GM12891 (cell line): ENCODE results near the gene AZI2.

Experiments used
- DNase-seq: peaks from one replicate; pipeline ENCODE4 v3.0.0; 2011; ENCODE audit warnings: low spot score; ENCODE audit not compliant: insufficient read length
- FAIRE-seq: peaks from 2 replicates; lab custom pipeline; 2011; peaks lifted over from hg19 to GRCh38; lab: Jason Lieb, UNC
- PAX5 ChIP-seq: IDR thresholded peaks from 2 replicates; pipeline ENCODE4 v1.6.1; 2011; ENCODE audit warnings: low read length, moderate library complexity, mild to moderate bottlenecking; ENCODE audit not compliant: insufficient read depth, severe bottlenecking
- POLR2A ChIP-seq: IDR thresholded peaks from 2 replicates; pipeline ENCODE4 v1.6.1; 2011; ENCODE audit warnings: low read depth, low read length, control low read depth
- POLR2AphosphoS5 ChIP-seq: IDR thresholded peaks from 2 replicates; pipeline ENCODE4 v1.6.1; 2011; ENCODE audit warnings: low read depth, low read length, control low read depth
- POU2F2 ChIP-seq: IDR thresholded peaks from 2 replicates; pipeline ENCODE4 v1.6.1; 2011; ENCODE audit warnings: low read depth, mild to moderate bottlenecking, control low read depth, low read length, moderate library complexity
- SPI1 ChIP-seq: IDR thresholded peaks from 2 replicates; pipeline ENCODE4 v1.6.1; 2011; ENCODE audit warnings: low read depth, low read length, control low read depth
- TAF1 ChIP-seq: IDR thresholded peaks from 2 replicates; pipeline ENCODE4 v1.6.1; 2011; ENCODE audit warnings: low read depth, low read length, control low read depth

Gene AZI2

DNA sequence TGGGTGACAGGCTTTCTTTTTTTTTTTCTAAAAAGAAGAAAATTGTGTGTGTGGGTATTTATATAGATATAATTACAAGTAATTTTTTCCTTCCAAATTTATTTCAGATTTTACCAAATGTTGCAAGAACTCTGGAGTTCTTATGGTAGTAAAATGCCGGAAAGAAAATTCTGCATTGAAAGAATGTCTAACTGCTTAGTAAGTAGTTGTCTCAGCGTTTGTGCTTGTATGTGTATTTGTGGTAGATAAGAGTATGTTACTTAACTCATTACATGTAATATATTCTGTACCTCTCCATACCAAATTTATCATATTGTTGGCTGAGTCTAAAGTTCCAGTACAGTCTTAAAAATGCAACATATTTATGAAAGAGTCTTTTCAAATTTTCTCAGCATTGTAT lies 32.4 kb downstream of the AZI2 start:
- DNase-seq = no peak
- FAIRE-seq = no peak
- TF ChIP-seq POLR2A (no peak), TAF1 (no peak), POLR2AphosphoS5 (no peak), POU2F2 (no peak), SPI1 (no peak), PAX5 (no peak)

DNA sequence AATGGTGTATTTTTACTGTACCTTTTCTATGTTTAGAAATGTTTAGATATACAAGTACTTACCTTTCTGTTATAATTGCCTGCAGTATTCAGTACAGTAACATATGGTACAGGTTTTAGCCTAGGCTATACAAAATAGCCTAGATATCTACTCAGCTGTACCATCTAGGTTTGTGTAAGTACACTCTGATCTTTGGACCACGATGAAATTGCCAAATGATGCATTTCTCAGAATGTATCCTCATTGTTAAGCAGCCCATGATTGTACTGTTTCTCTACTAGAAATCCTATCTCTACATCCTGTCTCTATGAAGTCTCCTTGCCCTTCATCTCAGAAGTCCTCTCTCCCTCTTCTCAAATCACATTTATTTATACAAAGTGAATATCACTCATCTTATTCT lies 32.9 kb downstream of the AZI2 start:
- DNase-seq (no peak), FAIRE-seq (no peak)
- no peak for TF ChIP-seq PAX5
- no peak for TF ChIP-seq TAF1
- TF ChIP-seq SPI1 = no peak
- no peak for TF ChIP-seq POU2F2

- TF ChIP-seq POU2F2 = no peak
- TF ChIP-seq PAX5 = no peak
- no peak for TF ChIP-seq TAF1
- no peak for TF ChIP-seq SPI1
- no peak for TF ChIP-seq POLR2AphosphoS5
- no peak for DNase-seq
- FAIRE-seq = no peak
These were observed 40.4 kb downstream of the AZI2 start for GRCh38 chr3:28308196-28308595.

DNA sequence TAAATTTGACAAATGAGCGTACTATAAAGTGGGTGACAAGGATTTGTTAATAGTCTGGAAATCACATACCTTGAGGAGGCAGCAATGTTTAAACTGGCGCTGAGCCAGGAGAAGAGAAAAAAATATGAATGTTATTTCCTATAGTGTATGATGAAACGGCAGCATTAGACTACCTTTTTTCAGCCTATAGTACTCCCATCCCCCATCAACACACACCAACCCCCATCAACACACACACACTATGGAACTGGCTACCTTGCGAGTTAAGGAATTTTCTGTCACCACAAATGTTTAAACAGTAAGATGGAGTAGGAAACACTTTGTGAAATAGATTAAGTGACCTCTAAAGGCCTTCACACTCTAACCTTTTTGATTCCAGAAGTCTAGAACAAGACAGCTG lies 46.9 kb downstream of the AZI2 start:
- DNase-seq (no peak), FAIRE-seq (no peak)
- TF ChIP-seq PAX5 = no peak
- TF ChIP-seq POLR2AphosphoS5 = no peak
- TF ChIP-seq SPI1 = no peak
- no peak for TF ChIP-seq TAF1
- no peak for TF ChIP-seq POU2F2

DNA sequence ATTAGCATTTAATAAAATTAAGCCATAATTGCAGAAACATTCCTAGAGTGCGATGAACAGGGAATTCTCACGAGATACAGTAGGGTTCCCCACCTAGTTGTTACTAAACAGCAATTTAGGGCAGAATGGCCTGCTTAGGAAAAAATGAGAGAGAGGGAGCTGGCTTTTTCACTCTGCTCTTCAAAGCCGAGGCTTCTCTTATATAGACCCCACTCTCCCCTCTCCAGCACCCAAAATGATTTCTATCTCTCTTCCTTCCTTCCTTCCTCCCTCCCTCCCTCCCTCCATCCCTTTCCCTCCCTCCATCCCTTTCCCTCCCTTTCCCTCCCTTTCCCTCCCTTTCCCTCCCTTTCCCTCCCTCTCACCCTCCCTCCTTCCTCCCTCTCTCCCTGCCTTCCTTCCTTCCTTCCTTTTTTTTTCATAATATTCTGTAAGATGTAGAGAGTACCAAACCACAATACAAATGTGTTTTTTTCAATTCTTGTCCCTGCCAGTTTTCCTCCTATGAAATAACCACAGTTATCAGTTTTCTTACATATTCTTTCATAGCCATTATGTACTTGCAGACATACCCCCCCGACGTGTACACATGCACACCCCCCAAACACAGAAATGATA lies 48.2 kb downstream of the AZI2 start:
- TF ChIP-seq SPI1 (no peak), TAF1 (no peak), POLR2A (no peak), PAX5 (no peak), POLR2AphosphoS5 (no peak), POU2F2 (no peak)
- no peak for FAIRE-seq
- DNase-seq = no peak

- no peak for FAIRE-seq
- TF ChIP-seq TAF1 = no peak
- no peak for TF ChIP-seq SPI1
- TF ChIP-seq PAX5 = no peak
- no peak for TF ChIP-seq POU2F2
- no peak for TF ChIP-seq POLR2A
- no peak for TF ChIP-seq POLR2AphosphoS5
- DNase-seq = no peak
These were observed 48.9 kb downstream of the AZI2 start for GRCh38 chr3:28299705-28300104.

- TF ChIP-seq TAF1 (no peak), POLR2AphosphoS5 (no peak), POLR2A (no peak), SPI1 (no peak), PAX5 (no peak), POU2F2 (no peak)
- no peak for DNase-seq
- no peak for FAIRE-seq
These were observed 52.6 kb downstream of the AZI2 start for GRCh38 chr3:28295898-28296490.

DNA sequence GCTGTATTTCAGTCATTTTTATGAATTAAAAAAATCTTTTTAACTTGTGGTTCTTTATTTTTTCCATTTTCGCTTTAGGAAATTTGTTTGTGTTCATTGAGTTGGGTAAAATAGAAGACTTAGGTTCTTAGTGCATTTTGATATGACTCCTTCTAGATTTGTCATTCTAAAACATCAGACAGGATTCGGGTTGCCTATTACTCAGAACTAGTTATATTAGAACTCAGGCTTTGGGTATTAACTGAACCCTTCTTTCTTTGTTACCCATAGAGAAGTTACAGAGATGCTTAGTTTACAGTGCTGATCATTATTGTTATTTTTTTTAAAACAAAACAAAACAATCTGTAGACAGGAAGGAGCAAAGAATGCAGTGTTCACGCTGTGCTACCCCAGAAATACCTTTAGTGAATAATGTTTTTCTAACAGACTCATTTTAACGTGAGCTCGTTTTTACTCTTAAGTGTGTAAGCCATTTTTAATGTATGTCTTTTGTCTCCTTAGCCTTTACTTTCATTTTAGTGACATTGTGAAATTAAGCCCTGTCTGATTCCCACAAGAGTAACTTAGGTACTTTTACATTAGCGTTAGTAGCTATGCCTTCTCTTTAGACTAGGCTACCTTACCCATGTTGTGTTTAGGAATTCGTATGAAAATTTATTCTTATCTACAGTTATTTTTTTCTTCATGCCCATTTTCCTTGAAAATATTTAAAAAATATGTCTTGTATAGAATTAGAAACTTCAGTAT lies 53.8 kb downstream of the AZI2 start:
- TF ChIP-seq SPI1 = no peak
- no peak for TF ChIP-seq TAF1
- TF ChIP-seq POU2F2 = no peak
- no peak for TF ChIP-seq PAX5
- no peak for TF ChIP-seq POLR2A
- TF ChIP-seq POLR2AphosphoS5 = no peak
- FAIRE-seq (no peak), DNase-seq (no peak)

DNA sequence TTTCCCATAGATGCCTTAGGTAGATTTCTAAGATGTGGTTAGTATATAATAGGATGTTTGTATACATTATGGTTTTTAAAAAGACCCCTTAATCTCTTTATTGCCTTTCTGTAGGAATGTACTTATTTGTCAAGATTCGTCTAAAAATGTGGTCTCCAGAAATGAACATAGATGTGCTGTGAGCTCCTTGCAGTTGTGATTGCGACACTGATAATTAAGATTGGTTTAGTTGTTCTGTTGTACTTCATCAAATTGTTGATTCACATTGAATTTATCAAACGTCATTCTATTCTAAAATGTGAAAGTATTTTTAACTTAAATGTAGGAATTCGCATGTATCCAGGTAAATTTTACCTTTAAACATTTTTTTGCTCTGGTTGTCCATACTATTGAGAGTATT lies 56.0 kb downstream of the AZI2 start:
- no peak for TF ChIP-seq POU2F2
- no peak for TF ChIP-seq PAX5
- no peak for TF ChIP-seq POLR2AphosphoS5
- TF ChIP-seq POLR2A = no peak
- no peak for TF ChIP-seq SPI1
- no peak for TF ChIP-seq TAF1
- no peak for FAIRE-seq
- DNase-seq = no peak

DNA sequence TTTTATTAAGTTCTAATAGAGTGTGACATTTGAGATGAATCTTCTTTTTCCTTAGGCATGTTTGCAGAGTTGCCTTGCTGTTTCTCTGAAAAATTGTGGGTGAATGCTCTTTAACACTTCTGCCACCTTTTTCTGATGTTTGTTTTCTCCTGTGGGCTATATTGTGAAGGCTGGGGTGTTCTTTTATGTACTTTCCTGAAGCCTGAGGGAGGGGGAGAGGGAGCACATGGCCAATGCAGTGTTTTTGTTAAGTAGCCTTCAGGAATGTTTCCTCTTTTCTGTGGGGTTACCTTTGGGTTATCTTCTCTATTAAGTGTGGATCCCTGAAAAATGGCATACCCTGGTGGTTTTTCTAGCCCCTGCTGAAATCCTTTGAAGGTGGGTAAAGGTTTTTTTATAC lies 57.0 kb downstream of the AZI2 start:
- DNase-seq = no peak
- no peak for FAIRE-seq
- TF ChIP-seq POLR2AphosphoS5 = no peak
- no peak for TF ChIP-seq POLR2A
- no peak for TF ChIP-seq PAX5
- no peak for TF ChIP-seq SPI1
- TF ChIP-seq POU2F2 = no peak
- TF ChIP-seq TAF1 = no peak
